CD4-positive, alpha-beta T cell treated with Interleukin-15 for 4 hours (primary cell): ENCODE measurements around the gene SHISA8.

ENCODE experiments used
- DNase-seq: peaks from one replicate; pipeline ENCODE4 v3.0.0-alpha.2; 2020; ENCODE audit warnings: low spot score

SHISA8 gene

GRCh38 chr22:41933411-41934177 lies 18.7 kb upstream of the SHISA8 start:
- DNase-seq: no peak

- no peak for DNase-seq
Measured at GRCh38 chr22:41932353-41932752, 17.5 kb upstream of the SHISA8 start.

DNA sequence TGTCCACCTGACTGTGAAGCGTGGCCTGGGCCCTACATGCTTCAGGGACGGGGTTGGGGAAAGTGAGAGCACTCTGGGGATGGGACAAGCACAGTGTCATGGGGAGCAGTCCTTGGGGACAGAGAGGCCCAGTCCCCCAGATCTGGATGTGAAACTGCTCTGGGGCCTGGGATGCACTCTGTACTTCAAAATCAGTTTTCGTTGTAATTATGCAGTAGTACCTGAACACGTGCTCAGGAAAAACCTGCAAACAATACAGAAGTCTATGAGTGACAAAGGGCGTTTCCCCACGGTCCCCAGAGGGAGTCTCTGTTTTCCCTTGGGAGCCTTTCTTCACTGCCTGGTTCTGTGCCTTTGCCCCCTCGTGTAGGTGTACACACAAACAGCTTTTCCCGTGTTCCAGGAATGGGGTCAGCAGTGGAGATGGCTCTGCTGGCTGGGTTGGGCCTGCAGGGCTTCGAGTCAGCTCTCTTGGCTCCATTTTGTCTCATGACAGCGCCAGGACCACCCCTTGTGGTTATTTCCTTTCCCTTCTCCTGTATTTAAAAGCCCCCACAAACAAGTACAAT lies 16.9 kb upstream of the SHISA8 start:
- DNase-seq: no peak

- no peak for DNase-seq
Measured at GRCh38 chr22:41929418-41929810, 14.5 kb upstream of the SHISA8 start.

DNA sequence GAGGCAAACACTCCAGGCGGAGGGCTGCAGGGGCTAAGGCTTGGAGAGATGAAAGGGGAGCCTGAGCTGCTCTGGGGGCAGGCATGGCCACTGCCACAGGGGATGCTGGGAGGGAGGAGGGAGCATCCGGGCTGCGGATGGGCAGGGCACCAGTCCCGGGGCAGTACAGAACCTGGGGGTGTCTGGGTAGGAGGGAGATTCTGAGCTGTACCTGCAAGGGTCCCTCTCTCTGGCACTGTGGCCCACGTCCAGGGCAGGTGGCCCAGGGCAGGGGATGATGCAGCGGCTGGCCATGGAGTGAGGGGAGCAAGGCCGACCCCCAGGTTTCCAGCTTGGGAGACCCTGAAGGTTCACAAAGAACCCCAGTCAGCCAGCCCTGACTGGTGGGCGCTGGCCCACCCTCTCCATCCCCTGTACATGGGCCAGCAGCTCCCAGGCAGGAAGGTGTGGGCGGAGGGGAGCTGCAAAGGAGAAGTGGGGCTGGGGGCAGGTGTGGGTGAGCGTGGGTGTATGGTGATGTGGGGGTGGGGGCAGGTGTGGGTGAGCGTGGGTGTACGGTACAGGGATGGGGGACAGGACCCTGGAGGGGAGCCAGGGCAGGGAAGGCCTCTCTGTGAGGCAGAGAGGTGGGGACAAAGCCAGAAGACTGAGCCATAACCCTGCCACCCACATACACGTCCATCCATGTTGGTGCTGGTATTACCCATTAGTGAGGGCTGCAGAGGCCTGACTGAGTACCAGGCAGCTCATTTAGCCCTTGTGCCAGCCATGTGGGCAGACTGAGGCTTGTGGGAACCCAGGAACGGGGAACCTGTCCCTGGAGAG lies 13.9 kb upstream of the SHISA8 start:
- DNase-seq: no peak

DNA sequence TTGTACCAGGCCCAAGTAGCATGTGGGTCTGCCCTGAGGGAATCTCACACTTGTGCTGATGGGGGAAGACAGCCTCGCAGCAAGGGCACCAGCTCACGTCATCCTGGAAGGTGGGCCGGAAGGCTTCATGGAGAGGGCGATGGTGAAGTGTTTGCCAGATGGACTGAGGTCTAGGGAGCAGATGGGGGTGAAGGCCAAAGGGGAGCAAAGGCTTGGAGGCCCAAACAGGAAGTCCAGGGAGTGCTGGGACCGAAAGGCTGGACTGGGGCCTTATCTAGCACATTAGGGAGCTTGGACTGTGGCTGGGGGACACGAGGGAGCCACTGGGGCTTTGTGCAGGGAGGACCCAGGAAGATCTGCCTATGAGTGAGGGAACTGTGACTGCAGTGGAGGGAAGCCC lies 12.9 kb upstream of the SHISA8 start:
- DNase-seq: no peak

- peak; percentile 76 for DNase-seq
Measured at GRCh38 chr22:41925783-41926460, 11.0 kb upstream of the SHISA8 start.

GRCh38 chr22:41923595-41924276 lies 8.9 kb upstream of the SHISA8 start:
- DNase-seq: no peak

- no peak for DNase-seq
Measured at GRCh38 chr22:41922940-41923594, 8.2 kb upstream of the SHISA8 start.

- DNase-seq: no peak
Measured at GRCh38 chr22:41922328-41922727, 7.5 kb upstream of the SHISA8 start.

DNA sequence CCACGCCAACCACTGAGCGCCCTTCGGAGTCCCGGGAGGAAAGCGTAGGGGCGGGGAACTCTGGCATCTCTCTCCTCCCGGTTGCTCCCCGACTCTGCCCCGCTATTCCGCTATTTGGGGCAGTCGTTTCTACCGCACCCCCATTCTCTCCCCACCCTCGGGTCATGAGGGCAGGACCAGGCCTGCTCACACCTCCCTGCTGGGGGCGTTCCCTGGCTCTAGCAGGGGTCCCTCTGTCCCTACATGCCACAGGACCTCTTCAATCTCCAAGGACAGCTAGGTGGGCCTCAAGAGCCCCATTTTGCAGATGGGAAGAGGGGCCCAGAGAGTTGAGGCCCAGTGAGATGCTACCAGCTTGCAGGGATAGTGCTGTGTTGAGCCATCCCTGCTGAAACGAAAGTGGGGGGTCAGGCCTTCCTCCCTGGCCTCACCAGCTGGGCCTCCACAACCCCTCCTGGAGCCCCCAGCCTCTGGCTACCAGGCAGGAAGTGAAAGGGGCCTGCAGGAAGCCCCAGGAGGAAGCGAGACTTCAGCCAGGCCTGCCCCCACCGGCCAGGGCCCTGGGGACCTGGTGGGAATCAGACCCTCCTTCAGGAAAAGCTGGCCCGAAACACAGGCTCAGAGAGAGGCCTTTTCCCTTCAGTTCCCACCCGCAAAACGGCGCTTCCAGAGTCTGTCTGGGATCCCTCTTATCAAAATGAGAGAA lies 5.5 kb upstream of the SHISA8 start:
- DNase-seq: no peak

GRCh38 chr22:41919357-41920224 lies 4.7 kb upstream of the SHISA8 start:
- DNase-seq: no peak

DNA sequence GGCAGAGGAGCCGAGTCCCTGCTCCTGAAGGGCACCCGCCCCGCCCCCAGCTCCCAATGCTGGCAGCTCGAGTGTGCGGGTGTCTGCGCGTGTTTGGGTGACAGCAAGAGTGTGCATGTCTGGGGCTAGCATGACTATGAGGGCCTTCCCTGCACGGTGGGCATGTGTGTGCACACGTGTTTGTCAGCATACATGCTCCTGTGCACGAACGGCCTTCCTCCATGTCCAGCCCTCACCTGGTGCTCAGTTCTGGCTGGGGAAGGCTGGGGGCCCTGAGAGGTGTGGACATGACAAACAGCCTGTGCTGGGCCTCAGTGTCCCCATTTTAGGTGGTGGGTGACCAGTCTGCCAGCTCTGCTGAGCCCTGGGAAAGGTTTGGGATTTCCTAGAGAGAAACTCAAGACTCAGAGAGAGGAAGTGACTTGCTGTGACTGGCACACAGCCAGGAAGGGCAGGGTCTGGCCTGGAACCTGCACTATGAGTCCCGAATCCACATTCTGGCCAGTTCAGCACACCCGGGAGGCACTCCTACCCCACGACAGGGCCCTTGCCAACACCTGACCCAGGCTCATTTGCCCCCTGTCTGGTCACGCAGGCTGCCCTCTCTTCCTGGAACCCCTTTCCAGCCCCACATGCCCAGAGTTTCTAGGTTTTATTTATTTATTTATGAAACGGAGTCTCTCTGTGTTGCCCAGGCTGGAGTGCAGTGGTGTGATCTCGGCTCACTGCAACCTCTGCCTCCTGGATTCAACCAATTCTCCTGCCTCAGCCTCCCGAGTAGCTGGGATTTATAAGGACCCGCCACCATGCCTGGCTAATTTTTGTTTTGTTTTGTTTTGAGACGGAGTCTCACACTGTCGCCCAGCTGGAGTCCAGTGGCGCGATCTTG lies 3.3 kb upstream of the SHISA8 start:
- no peak for DNase-seq

DNA sequence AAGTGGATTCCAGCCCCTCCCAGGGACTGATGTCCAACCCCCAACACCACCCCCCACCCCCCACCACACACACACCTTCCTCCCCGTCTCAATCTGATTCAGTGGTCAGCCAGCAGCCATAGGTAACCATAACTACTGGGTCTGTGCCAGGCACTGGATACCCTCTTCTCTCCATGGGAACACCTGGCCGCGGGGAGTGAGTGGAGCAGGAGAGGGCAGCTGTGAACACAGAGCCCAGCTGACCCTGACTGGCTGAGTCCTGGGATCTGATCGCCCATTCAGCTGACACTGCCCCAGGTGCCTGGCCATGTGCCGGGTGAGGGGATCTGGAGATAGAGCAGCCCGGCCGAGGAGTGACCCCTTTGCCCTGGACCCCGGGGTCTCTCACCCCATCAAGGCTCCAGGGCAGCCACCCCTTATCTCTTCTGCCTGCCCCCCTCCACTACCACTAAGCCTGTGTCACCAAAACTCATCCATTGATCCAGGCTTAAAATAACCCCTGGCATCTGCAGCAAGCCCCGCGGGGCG lies 2.6 kb upstream of the SHISA8 start:
- no peak for DNase-seq

DNA sequence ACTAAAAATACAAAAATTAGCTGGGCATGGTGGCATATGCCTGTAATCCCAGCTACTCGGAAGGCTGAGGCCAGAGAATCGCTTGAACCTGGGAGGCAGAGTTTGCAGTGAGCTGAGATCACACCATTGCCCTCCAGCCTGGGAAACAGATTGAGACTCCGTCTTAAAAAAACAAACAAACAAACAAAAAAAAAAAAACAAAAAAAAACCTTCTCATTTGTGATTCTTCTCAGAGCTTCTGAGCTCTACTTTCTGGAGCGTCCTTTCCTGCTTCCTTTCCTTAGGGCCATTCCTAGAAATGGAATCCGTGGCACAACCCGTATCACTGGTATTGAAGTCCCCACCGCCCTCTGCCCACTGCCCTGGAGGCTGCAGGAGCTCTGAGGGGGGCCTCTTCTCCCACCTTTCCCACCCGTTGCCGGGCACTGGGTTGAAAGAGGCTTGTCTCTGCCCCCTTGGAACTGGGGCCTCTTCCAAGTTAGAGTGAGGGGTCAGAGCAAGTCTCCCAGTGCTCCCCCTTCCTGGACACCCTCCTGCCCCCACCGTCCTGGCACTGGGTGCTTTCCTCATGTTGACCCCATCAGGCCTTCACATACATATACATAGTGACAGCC lies 2.0 kb upstream of the SHISA8 start:
- no peak for DNase-seq

DNA sequence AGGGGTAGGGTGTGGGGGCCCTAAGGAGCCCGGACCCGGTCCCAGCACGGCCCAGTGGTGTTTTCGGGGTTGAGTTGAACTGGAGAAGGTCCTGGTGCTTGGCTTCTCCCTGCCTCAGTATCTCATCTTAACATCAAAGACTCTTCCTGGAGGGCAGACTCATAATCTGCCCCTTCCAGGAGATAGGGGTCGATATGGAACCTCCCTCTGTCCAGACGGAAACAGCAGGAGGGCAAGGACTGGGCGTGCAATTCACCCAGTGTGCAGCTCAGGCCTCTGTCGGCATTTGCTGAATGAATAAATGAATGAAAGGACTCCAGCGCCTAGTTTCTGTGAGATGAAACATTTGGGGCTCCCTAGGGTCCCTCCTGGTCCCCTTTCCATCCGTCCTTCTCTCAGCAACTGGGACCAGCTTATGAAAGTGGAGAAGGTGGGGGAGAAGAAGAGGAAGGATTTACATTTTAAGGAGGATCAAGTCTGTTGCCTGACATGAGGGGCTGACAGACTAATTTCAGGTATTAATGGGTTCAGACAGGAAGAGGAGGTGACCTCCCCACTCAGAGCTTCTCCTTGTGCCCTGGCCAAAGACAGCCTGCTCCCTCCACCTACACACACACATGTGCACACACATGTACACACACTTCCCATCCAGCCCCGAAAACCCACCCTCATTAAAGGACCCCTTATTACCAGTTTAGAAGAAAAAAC lies 1.1 kb upstream of the SHISA8 start:
- no peak for DNase-seq

- no peak for DNase-seq
Measured at GRCh38 chr22:41914611-41915034, 251 bp downstream of the SHISA8 start.
